GM21529 (cell line): ENCODE data around the gene MCM5.
A peak's percentile ranks its signal among the peaks of the same experiment; 100 is the strongest.
"Not testable (repeated sequence)": the region's sequence is repeated elsewhere in the genome, so short reads cannot be mapped to it uniquely, and the experiment has no call there.

Experiments
- ATAC-seq: cut with Tn5 transposase; IDR thresholded peaks from one replicate; pipeline ENCODE4 v1.9.1; 2021; ENCODE audit not compliant: unreplicated experiment

The MCM5 gene

GRCh38 chr22:35378621-35379020 lies 21.3 kb upstream of the MCM5 start:
- ATAC-seq = no peak

- ATAC-seq = no peak
Observed at GRCh38 chr22:35379146-35379993, 20.6 kb upstream of the MCM5 start.

GRCh38 chr22:35380013-35380412 lies 19.9 kb upstream of the MCM5 start:
- ATAC-seq = no peak

- peak; percentile 54 for ATAC-seq
Observed at GRCh38 chr22:35380537-35381423, 19.2 kb upstream of the MCM5 start, which contains the start of gene HMOX1. Gene HMOX1 (plus strand): TSS chr22:35381096. CDS start chr22:35381174, 78 bp downstream.

- ATAC-seq = no peak
Observed at GRCh38 chr22:35381424-35382009, 18.4 kb upstream of the MCM5 start.

- no peak for ATAC-seq
Observed at GRCh38 chr22:35383679-35384071, 16.3 kb upstream of the MCM5 start.

- no peak for ATAC-seq
Observed at GRCh38 chr22:35384527-35384926, 15.4 kb upstream of the MCM5 start.

GRCh38 chr22:35384975-35385588 lies 14.9 kb upstream of the MCM5 start:
- no peak for ATAC-seq

GRCh38 chr22:35386670-35387288 lies 13.2 kb upstream of the MCM5 start:
- ATAC-seq = no peak

- no peak for ATAC-seq
Observed at GRCh38 chr22:35390933-35391332, 9.0 kb upstream of the MCM5 start.

- no peak for ATAC-seq
Observed at GRCh38 chr22:35392357-35392756, 7.6 kb upstream of the MCM5 start.

- ATAC-seq = no peak
Observed at GRCh38 chr22:35393116-35394010, 6.6 kb upstream of the MCM5 start.

GRCh38 chr22:35394011-35394312 lies 6.0 kb upstream of the MCM5 start:
- no peak for ATAC-seq

- no peak for ATAC-seq
Observed at GRCh38 chr22:35394810-35395563, 5.0 kb upstream of the MCM5 start.

GRCh38 chr22:35396622-35397021 lies 3.3 kb upstream of the MCM5 start:
- ATAC-seq = not testable (repeated sequence)

GRCh38 chr22:35397095-35397904 lies 2.6 kb upstream of the MCM5 start:
- no peak for ATAC-seq

GRCh38 chr22:35398591-35398973 lies 1.4 kb upstream of the MCM5 start:
- ATAC-seq = no peak

- no peak for ATAC-seq
Observed at GRCh38 chr22:35399114-35399677, 744 bp upstream of the MCM5 start.
